Measurements from ENCODE around the gene LAMA2.

GRCh38 chr6:129104560-129104959 is 221.6 kb downstream of the LAMA2 start:
- TF ChIP-seq NR2C2 (CRISPR knock-in tag; IDR thresholded peaks at IDR 0.05; ENCODE audit: borderline replicate concordance) (no peak), ZNF766 (CRISPR knock-in tag; IDR thresholded peaks at IDR 0.05; ENCODE audit: borderline replicate concordance) (no peak), ZNF274 (CRISPR knock-in tag; IDR thresholded peaks at IDR 0.05) (no peak), POLR2AphosphoS5 (IDR thresholded peaks at IDR 0.05; ENCODE audit: low read depth, low read length) (no peak), ELF1 (CRISPR knock-in tag; IDR thresholded peaks at IDR 0.05) (no peak), CTCF (CRISPR knock-in tag; IDR thresholded peaks at IDR 0.05) (no peak), ZBTB46 (CRISPR knock-in tag; IDR thresholded peaks at IDR 0.05; ENCODE audit: borderline replicate concordance) (no peak), POLR2A (IDR thresholded peaks at IDR 0.05; ENCODE audit: insufficient read depth in 1 of 2, low read depth in 2 of 2, low read length in 2 of 2) (no peak), ZNF703 (CRISPR knock-in tag; IDR thresholded peaks at IDR 0.05; ENCODE audit: borderline replicate concordance) (no peak), GLMP (CRISPR knock-in tag; IDR thresholded peaks at IDR 0.05; ENCODE audit: borderline replicate concordance) (no peak), ZNF160 (CRISPR knock-in tag; IDR thresholded peaks at IDR 0.05) (no peak), FOXJ3 (CRISPR knock-in tag; IDR thresholded peaks at IDR 0.05; ENCODE audit: borderline replicate concordance) (no peak), DZIP1 (CRISPR knock-in tag; IDR thresholded peaks at IDR 0.05) (no peak), GTF2F1 (IDR thresholded peaks at IDR 0.05; ENCODE audit: low read length) (no peak)

Data from HepG2 (cell line).